Measurements from ENCODE around the gene NFE2L3.
"Not testable (repeated sequence)": the region's sequence is repeated elsewhere in the genome, so short reads cannot be mapped to it uniquely, and the experiment has no call there.

The NFE2L3 gene

GRCh38 chr7:26117970-26118369, 34.0 kb upstream of the NFE2L3 start (continued):
- TF ChIP-seq, protein P1, sequence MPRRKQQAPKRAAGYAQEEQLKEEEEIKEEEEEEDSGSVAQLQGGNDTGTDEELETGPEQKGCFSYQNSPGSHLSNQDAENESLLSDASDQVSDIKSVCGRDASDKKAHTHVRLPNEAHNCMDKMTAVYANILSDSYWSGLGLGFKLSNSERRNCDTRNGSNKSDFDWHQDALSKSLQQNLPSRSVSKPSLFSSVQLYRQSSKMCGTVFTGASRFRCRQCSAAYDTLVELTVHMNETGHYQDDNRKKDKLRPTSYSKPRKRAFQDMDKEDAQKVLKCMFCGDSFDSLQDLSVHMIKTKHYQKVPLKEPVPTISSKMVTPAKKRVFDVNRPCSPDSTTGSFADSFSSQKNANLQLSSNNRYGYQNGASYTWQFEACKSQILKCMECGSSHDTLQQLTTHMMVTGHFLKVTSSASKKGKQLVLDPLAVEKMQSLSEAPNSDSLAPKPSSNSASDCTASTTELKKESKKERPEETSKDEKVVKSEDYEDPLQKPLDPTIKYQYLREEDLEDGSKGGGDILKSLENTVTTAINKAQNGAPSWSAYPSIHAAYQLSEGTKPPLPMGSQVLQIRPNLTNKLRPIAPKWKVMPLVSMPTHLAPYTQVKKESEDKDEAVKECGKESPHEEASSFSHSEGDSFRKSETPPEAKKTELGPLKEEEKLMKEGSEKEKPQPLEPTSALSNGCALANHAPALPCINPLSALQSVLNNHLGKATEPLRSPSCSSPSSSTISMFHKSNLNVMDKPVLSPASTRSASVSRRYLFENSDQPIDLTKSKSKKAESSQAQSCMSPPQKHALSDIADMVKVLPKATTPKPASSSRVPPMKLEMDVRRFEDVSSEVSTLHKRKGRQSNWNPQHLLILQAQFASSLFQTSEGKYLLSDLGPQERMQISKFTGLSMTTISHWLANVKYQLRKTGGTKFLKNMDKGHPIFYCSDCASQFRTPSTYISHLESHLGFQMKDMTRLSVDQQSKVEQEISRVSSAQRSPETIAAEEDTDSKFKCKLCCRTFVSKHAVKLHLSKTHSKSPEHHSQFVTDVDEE (CRISPR knock-in tag; IDR thresholded peaks at IDR 0.05): no peak
- no peak for TF ChIP-seq ARNTL (CRISPR knock-in tag; IDR thresholded peaks at IDR 0.05; ENCODE audit: borderline replicate concordance, low read depth)
- TF ChIP-seq BACH2 (CRISPR knock-in tag; IDR thresholded peaks at IDR 0.05; ENCODE audit: borderline replicate concordance): no peak

DNA sequence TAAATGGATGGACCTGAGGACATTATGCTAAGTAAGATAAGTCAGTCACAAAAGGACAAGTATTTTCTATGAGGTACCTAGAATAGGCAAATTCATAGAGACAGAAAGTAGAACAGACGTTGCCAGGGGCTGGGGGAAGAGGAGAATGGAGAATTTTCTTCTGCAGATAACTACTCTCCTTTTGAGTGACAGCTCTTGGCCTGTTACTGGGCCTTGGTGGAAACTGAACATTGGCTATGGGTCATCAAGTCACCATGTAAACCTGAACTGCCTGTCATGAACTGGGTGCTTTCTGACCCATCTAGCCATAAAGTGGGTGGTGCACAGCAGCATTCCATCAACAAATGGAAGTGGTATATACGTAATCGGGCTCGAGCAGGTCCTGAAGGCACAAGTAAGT, 29.3 kb upstream of the NFE2L3 start:
- TF ChIP-seq, protein P2, sequence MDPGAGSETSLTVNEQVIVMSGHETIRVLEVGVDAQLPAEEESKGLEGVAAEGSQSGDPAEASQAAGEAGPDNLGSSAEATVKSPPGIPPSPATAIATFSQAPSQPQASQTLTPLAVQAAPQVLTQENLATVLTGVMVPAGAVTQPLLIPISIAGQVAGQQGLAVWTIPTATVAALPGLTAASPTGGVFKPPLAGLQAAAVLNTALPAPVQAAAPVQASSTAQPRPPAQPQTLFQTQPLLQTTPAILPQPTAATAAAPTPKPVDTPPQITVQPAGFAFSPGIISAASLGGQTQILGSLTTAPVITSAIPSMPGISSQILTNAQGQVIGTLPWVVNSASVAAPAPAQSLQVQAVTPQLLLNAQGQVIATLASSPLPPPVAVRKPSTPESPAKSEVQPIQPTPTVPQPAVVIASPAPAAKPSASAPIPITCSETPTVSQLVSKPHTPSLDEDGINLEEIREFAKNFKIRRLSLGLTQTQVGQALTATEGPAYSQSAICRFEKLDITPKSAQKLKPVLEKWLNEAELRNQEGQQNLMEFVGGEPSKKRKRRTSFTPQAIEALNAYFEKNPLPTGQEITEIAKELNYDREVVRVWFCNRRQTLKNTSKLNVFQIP (CRISPR knock-in tag; IDR thresholded peaks at IDR 0.05; ENCODE audit: borderline replicate concordance, low read depth): no peak
- TF ChIP-seq ARNTL (CRISPR knock-in tag; IDR thresholded peaks at IDR 0.05; ENCODE audit: borderline replicate concordance, low read depth) (no peak), CSDC2 (CRISPR knock-in tag; IDR thresholded peaks at IDR 0.05) (no peak)
- no peak for ATAC-seq

DNA sequence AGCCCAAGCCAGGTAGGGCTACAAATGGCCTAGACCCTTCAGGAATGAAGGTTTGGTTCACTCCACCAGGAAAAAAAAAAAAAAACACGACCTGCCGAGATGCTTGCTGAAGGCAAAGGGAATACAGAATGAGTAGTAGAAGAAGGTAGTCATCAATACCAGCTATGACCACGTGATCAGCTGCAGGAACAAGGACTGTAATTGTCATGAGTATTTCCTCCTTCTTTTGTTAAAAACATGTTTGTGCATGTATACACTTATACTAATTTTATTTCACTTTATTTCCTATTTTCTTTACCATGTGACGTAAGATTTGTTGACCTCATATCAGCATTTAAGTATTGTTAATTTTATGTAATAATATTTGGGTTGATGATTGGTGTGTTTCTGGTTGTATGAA, 27.2 kb upstream of the NFE2L3 start:
- ATAC-seq: not testable (repeated sequence)

DNA sequence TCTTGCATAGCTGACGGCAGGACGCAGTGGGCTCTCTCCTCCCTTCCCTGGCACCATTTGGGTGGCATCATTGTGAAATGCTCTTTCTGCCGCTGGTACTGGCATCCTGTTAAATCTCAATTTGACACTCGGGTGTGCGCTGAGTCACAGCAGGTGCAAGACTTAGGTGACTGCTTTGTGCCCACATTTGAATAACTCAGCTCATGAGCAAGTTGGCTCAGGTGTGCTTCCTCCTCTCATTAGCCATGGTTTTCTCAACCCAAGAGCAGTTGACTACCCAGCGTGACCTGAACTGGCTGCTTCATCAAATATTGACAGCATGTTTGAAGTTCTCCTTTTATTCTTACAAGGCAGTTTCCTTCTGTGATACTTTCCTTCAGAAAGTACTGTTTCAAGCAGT, 24.6 kb upstream of the NFE2L3 start:
- TF ChIP-seq BACH2 (CRISPR knock-in tag; IDR thresholded peaks at IDR 0.05; ENCODE audit: borderline replicate concordance) (no peak), ESRRG (CRISPR knock-in tag; IDR thresholded peaks at IDR 0.05) (no peak), ZNF565 (CRISPR knock-in tag; conservative IDR thresholded peaks at IDR 0.05; ENCODE audit: low read depth) (no peak)
- no peak for ATAC-seq

GRCh38 chr7:26131056-26131589, 20.9 kb upstream of the NFE2L3 start:
- no peak for TF ChIP-seq ZNF8 (CRISPR knock-in tag; IDR thresholded peaks at IDR 0.05)
- no peak for TF ChIP-seq SNAI2 (CRISPR knock-in tag; IDR thresholded peaks at IDR 0.05)
- no peak for TF ChIP-seq ZNF70 (CRISPR knock-in tag; IDR thresholded peaks at IDR 0.05)
- TF ChIP-seq ARNTL (CRISPR knock-in tag; IDR thresholded peaks at IDR 0.05; ENCODE audit: borderline replicate concordance, low read depth): no peak
- TF ChIP-seq TCF4 (CRISPR knock-in tag; IDR thresholded peaks at IDR 0.05; ENCODE audit: borderline replicate concordance): no peak
- TF ChIP-seq CREB5 (CRISPR knock-in tag; IDR thresholded peaks at IDR 0.05; ENCODE audit: low read depth): no peak
- no peak for TF ChIP-seq ZFP3 (CRISPR knock-in tag; IDR thresholded peaks at IDR 0.05)
- no peak for TF ChIP-seq ZNF565 (CRISPR knock-in tag; conservative IDR thresholded peaks at IDR 0.05; ENCODE audit: low read depth)
- TF ChIP-seq, protein P1 (CRISPR knock-in tag; IDR thresholded peaks at IDR 0.05): no peak
- no peak for TF ChIP-seq ZC3H10 (CRISPR knock-in tag; IDR thresholded peaks at IDR 0.05)
- TF ChIP-seq PPARA (CRISPR knock-in tag; IDR thresholded peaks at IDR 0.05; ENCODE audit: borderline replicate concordance): no peak
- no peak for TF ChIP-seq GLIS3 (CRISPR knock-in tag; IDR thresholded peaks at IDR 0.05)
- no peak for TF ChIP-seq RARB (CRISPR knock-in tag; IDR thresholded peaks at IDR 0.05)
- no peak for TF ChIP-seq PATZ1 (CRISPR knock-in tag; IDR thresholded peaks at IDR 0.05; ENCODE audit: borderline replicate concordance)
- TF ChIP-seq TOX (CRISPR knock-in tag; IDR thresholded peaks at IDR 0.05; ENCODE audit: borderline replicate concordance): no peak
- ATAC-seq: no peak

Measured in SK-N-SH treated with all-trans-retinoic acid at 6 μM for 48 hours (cell line).